Thymus (tissue), 11 donors: ENCODE data around the gene CCM2. TPM values are rescaled to one million over a fixed set of nuclear protein-coding genes. Genes with fewer than 3 reads are reported as not detected.

Experiments
- DNase-seq, 9 donors: peaks; one replicate each; pipeline ENCODE4 v3.0.0-alpha.2; 2013; ENCODE audit warnings: low spot score in 9 of 9, low read depth in 6 of 9, missing footprints in 1 of 9
- H3K27ac ChIP-seq, 2 donors: one replicate each; pipeline ENCODE4 v1.5.1; 2013; ENCODE audit warnings: control low read depth in 1 of 2, low read depth in 1 of 2, low read length in 1 of 2, mild to moderate bottlenecking in 1 of 2, moderate library complexity in 1 of 2
- H3K27me3 ChIP-seq, 2 donors: one replicate each; pipeline ENCODE4 v1.5.1; 2013; ENCODE audit warnings: low read length in 1 of 2; ENCODE audit not compliant: control insufficient read depth in 2 of 2, insufficient read depth in 1 of 2
- H3K36me3 ChIP-seq, 2 donors: one replicate each; pipeline ENCODE4 v1.5.1; 2013; ENCODE audit warnings: low read length in 1 of 2, mild to moderate bottlenecking in 1 of 2, moderate library complexity in 1 of 2; ENCODE audit not compliant: control insufficient read depth in 2 of 2, insufficient read depth in 2 of 2
- H3K4me1 ChIP-seq, 2 donors: one replicate each; pipeline ENCODE4 v1.5.1; 2013; ENCODE audit warnings: low read length in 2 of 2; ENCODE audit not compliant: control insufficient read depth in 2 of 2, insufficient read depth in 2 of 2
- H3K4me3 ChIP-seq, 2 donors: one replicate each; pipeline ENCODE4 v1.5.1; 2013; ENCODE audit warnings: low read length in 2 of 2, control low read depth in 1 of 2, mild to moderate bottlenecking in 1 of 2
- H3K9me3 ChIP-seq, 2 donors: one replicate each; pipeline ENCODE4 v1.5.1; 2013; ENCODE audit warnings: low read length in 1 of 2, mild to moderate bottlenecking in 1 of 2; ENCODE audit not compliant: control insufficient read depth in 2 of 2, insufficient read depth in 1 of 2
- WGBS: extraction: QIAGEN DNeasy Blood & Tissue Kit; methylation state at CpG from one replicate; pipeline ENCODE4 v1.1.7; 2013; 5-methylcytosine and 5-hydroxymethylcytosine counted together
- polyA plus RNA-seq: library from polyadenylated mRNA; stranded (reverse); fragments of 200-250 nt; gene quantifications from one replicate; pipeline ENCODE4 v1.2.3, GENCODE V29; 2013
- total RNA-seq: library from RNA; stranded (reverse); fragments of 120-200 nt; gene quantifications from one replicate; pipeline ENCODE4 v1.2.4, GENCODE V29; 2013
- donor health status: healthy.

The CCM2 gene
- total and polyA plus RNA-seq, 2 donors = 69.3 to 114 TPM

- no peaks in the 10 kb centered on the region for H3K9me3 ChIP-seq
- DNase-seq = no peak
- H3K27me3 ChIP-seq = peaks cover 0 to 8% of the 10 kb centered on the region in 2 donors
- WGBS = 96% methylated on average over 9 of the region's 9 CpGs
- peaks cover 6 to 12% of the 10 kb centered on the region in 2 donors for H3K36me3 ChIP-seq
- H3K4me1 ChIP-seq = no peaks in the 10 kb centered on the region
- H3K27ac ChIP-seq = no peak overlapping the region
- H3K4me3 ChIP-seq = no peak overlapping the region
Measured at GRCh38 chr7:45081670-45081974, 81.6 kb downstream of the CCM2 start.

- Histone ChIP-seq H3K4me1 (no peaks in the 10 kb centered on the region), H3K36me3 (peaks cover 0 to 6% of the 10 kb centered on the region in 2 donors), H3K27ac (no peak overlapping the region), H3K4me3 (no peak overlapping the region), H3K9me3 (no peaks in the 10 kb centered on the region), H3K27me3 (peaks cover 0 to 14% of the 10 kb centered on the region in 2 donors)
- no peak for DNase-seq
- WGBS = 98% methylated on average over 18 of the region's 18 CpGs
Measured at GRCh38 chr7:45082031-45082830, 82.2 kb downstream of the CCM2 start.

- Histone ChIP-seq H3K27ac (no peak overlapping the region), H3K27me3 (peaks cover 0 to 20% of the 10 kb centered on the region in 2 donors), H3K4me3 (no peak overlapping the region), H3K4me1 (no peaks in the 10 kb centered on the region), H3K36me3 (peaks cover 0 to under 1% of the 10 kb centered on the region in 2 donors), H3K9me3 (no peaks in the 10 kb centered on the region)
- DNase-seq = no peak
- 89% methylated on average over 10 of the region's 10 CpGs for WGBS
Measured at GRCh38 chr7:45082831-45083331, 82.9 kb downstream of the CCM2 start.

GRCh38 chr7:45084336-45084735 is 84.3 kb downstream of the CCM2 start:
- DNase-seq = no peak
- no peak overlapping the region for H3K4me3 ChIP-seq
- H3K4me1 ChIP-seq = peaks cover 4 to 5% of the 10 kb centered on the region in 2 donors
- no peaks in the 10 kb centered on the region for H3K36me3 ChIP-seq
- no peaks in the 10 kb centered on the region for H3K9me3 ChIP-seq
- H3K27me3 ChIP-seq = peaks cover 3 to 34% of the 10 kb centered on the region in 2 donors
- H3K27ac ChIP-seq = no peak overlapping the region
- WGBS = 94% methylated on average over 5 of the region's 5 CpGs

- Histone ChIP-seq H3K27me3 (peaks cover 6 to 41% of the 10 kb centered on the region in 2 donors), H3K27ac (no peak overlapping the region), H3K36me3 (no peaks in the 10 kb centered on the region), H3K9me3 (no peaks in the 10 kb centered on the region), H3K4me1 (peaks cover 4 to 5% of the 10 kb centered on the region in 2 donors), H3K4me3 (no peak overlapping the region)
- WGBS = 90% methylated on average over 24 of the region's 24 CpGs
- DNase-seq = no peak
Measured at GRCh38 chr7:45084901-45085618, 85.1 kb downstream of the CCM2 start.

GRCh38 chr7:45085619-45086200 is 85.7 kb downstream of the CCM2 start:
- H3K27ac ChIP-seq = no peak overlapping the region
- H3K9me3 ChIP-seq = no peaks in the 10 kb centered on the region
- peaks cover 6 to 46% of the 10 kb centered on the region in 2 donors for H3K27me3 ChIP-seq
- no peaks in the 10 kb centered on the region for H3K36me3 ChIP-seq
- no peak for DNase-seq
- 89% methylated on average over 23 of the region's 23 CpGs for WGBS
- no peak overlapping the region for H3K4me3 ChIP-seq
- peaks cover 4 to 5% of the 10 kb centered on the region in 2 donors for H3K4me1 ChIP-seq

- no peak for DNase-seq
- no peak overlapping the region for H3K27ac ChIP-seq
- H3K4me1 ChIP-seq = peaks cover 4 to 5% of the 10 kb centered on the region in 2 donors
- 96% methylated on average over 15 of the region's 15 CpGs for WGBS
- no peak overlapping the region for H3K4me3 ChIP-seq
- H3K27me3 ChIP-seq = peaks cover 6 to 52% of the 10 kb centered on the region in 2 donors
- no peaks in the 10 kb centered on the region for H3K36me3 ChIP-seq
- H3K9me3 ChIP-seq = no peaks in the 10 kb centered on the region
Measured at GRCh38 chr7:45086331-45087065, 86.5 kb downstream of the CCM2 start.

- H3K9me3 ChIP-seq = no peaks in the 10 kb centered on the region
- peaks cover 6 to 61% of the 10 kb centered on the region in 2 donors for H3K27me3 ChIP-seq
- H3K27ac ChIP-seq = no peak overlapping the region
- 97% methylated on average over 6 of the region's 6 CpGs for WGBS
- no peak for DNase-seq
- H3K36me3 ChIP-seq = no peaks in the 10 kb centered on the region
- H3K4me1 ChIP-seq = peaks cover 4 to 5% of the 10 kb centered on the region in 2 donors
- no peak overlapping the region for H3K4me3 ChIP-seq
Measured at GRCh38 chr7:45087301-45088145, 87.5 kb downstream of the CCM2 start.
